Measurements from ENCODE around the gene PDGFB.

Gene PDGFB

GRCh38 chr22:39253435-39254070 is 8.8 kb upstream of the PDGFB start:
- DNase-seq, result no peak

GRCh38 chr22:39252461-39253434 is 8.0 kb upstream of the PDGFB start:
- DNase-seq, result no peak

DNA sequence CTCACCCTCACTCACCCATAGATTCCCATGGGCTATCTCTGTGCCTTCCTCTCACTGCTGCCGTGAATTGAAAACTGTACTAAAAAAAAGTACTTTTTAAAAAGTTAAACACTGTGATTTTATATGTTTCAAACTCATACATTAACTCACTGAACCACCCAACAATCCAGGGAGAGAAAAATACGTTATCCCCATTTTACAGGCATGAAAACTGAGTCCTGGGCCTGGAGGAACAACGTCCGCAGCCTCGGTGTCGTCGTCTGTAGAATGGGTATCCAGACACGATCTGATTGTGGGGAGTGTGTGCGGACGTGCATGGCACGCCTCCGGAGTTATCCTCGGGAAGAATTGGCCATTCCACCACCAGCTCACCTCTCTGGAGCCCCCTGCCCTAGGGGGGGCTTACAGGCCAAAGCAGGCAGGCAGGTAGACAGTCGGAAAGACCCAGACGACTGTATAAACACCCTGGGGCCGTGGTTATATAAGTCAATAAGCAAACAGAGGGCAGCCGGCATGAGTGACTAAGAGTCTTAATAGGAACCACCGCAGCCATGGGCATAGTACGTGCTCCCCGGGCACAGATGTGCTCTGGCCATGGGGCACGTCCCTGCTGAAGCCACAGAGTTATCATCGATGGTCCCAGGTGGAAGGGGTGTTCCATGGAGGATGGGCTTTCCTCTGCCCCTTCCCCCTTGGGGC is 7.1 kb upstream of the PDGFB start:
- DNase-seq, result no peak

GRCh38 chr22:39250838-39251237 is 6.1 kb upstream of the PDGFB start:
- DNase-seq, result no peak

- no peak for DNase-seq
These were observed 5.3 kb upstream of the PDGFB start for GRCh38 chr22:39250131-39250530.

DNA sequence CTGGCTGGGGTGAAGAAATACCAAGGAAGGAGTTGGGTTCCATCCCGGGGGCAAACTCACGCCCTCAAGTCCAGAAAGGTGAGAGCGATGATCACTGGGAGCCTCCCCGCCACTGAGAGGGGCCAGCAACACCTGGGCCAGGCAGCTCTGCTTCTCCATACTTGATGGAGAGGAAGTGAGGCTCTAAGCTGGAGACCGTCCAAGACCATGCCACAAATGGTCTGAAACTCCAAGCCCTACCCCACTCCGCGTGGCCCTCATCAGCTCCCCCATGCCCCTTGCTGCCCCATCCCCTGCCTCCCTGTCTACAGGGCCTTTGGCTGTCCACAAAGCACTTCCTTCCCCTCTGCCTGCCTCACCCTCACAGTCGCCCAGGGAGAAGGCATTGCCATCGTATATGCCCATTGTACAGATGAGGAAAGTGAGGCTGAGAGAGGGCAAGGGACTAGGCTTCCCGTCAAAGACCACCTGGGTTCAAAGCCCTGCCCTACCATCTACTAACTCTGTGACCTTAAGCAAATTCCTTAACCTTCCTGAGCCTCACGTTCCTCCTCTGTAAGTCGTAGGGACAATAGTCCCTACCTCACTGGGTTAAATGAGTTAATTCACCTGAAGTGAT is 4.4 kb upstream of the PDGFB start:
- DNase-seq, result no peak

GRCh38 chr22:39248254-39248653 is 3.5 kb upstream of the PDGFB start:
- DNase-seq, result no peak

- no peak for DNase-seq
These were observed 2.6 kb upstream of the PDGFB start for GRCh38 chr22:39247361-39247760.

GRCh38 chr22:39246690-39247332 is 2.0 kb upstream of the PDGFB start:
- no peak for DNase-seq

DNA sequence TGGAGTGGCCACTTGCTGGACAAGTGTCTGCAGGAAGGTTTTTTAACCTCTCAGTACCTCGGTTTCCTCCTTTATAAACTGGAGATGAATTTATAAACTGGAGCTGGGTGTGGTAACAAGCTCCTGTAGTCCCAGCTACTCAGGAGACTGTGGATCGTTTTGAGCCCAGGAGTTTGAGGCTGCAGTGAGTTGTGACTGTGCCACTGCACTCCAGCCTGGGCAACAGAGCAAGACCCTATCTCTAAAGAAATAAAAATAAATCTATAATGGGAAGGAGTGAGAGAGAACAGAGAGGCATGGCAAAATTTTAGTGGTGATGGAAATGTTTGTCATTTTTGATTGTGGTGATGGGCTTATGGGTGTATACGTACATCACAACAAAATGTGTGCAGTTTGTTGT is 1.4 kb upstream of the PDGFB start:
- no peak for DNase-seq

DNA sequence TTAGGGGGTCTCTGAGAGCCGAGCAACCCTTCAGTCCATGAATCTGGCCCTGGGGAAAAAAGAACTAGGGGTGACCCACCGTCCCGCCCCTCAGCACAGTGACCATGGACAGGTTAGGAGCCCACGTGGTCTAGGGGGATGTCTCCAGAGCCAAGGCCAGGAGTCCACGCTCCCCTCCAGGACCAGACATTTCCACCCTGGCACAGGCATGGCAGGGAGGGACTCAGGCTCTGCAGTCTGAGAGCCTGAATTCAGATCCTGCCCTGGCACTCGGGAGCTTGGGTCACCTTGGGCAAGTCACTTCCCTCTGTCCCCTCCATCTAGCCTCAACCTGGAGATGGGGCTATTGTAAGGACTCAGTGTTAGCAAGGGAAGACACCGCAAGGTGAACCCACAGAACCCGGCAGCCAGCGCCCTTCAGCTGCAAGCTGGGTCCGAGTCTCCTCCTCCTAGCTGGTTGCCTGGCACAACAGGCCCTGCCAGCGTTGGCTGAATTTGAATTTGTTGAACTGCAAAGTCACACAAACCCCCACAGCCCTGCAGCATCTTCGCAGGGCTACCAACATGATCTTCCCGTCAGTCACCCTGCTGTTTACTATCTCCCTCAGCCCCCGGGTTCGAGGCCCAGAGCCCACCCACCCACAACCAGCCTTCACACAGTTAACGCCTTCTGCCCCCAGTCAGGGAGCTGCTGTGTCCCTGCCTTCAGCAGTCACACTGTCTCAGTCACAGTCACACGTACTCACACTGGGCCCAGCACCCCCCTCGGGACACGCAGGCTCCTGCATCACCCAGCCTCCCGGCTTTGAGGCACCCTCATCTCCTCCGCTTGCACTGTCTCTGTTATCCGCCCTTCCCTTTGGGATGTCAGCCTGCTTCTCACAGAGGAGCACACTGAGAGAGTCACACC is 603 bp upstream of the PDGFB start:
- no peak for DNase-seq

GRCh38 chr22:39244136-39244495 is 666 bp downstream of the PDGFB start:
- no peak for DNase-seq

GRCh38 chr22:39243439-39244135 is 1.2 kb downstream of the PDGFB start:
- no peak for DNase-seq

DNA sequence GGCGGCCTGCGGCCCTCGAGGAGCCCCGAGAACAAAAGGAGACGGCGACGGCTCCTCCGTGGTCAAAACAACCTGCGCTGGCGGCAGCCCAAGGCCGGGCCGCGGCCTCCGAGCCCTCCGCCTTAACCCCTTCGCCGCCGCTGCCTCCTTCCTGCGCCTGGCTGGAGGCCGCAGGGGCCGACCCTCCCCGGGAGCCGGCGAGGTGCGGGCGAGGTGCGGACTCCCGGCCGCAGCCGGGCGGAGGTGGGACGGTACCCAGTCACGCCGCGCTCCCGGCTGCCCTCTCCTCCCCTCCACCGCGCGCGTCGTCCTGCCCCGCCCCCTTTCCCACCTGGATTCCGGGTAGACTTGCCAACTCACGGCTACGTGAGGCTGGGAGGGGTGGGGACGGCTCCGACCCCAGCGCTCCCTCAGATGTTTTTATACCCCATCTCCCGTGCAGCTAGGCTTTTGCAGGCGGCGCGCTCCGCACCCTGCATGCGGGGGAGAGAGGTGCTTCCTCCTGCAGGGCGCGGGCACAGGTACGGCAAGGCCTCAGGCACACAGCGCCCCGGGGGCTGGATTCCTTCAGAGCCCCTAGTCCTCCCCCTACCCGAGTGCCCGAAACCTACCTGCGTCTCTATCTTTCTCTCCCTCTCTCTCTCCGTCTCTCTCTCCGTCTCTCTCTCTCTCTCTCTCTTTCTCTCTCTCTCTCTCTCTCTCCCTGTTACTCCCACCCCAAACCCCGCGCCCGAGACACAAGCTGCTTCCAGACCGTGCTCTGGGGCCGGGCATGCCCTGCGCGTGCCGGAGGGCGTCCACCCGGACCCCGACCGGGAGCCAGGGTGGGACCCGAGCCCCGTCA is 2.0 kb downstream of the PDGFB start:
- DNase-seq, result no peak

GRCh38 chr22:39241794-39242594 is 2.8 kb downstream of the PDGFB start:
- DNase-seq, result no peak

DNA sequence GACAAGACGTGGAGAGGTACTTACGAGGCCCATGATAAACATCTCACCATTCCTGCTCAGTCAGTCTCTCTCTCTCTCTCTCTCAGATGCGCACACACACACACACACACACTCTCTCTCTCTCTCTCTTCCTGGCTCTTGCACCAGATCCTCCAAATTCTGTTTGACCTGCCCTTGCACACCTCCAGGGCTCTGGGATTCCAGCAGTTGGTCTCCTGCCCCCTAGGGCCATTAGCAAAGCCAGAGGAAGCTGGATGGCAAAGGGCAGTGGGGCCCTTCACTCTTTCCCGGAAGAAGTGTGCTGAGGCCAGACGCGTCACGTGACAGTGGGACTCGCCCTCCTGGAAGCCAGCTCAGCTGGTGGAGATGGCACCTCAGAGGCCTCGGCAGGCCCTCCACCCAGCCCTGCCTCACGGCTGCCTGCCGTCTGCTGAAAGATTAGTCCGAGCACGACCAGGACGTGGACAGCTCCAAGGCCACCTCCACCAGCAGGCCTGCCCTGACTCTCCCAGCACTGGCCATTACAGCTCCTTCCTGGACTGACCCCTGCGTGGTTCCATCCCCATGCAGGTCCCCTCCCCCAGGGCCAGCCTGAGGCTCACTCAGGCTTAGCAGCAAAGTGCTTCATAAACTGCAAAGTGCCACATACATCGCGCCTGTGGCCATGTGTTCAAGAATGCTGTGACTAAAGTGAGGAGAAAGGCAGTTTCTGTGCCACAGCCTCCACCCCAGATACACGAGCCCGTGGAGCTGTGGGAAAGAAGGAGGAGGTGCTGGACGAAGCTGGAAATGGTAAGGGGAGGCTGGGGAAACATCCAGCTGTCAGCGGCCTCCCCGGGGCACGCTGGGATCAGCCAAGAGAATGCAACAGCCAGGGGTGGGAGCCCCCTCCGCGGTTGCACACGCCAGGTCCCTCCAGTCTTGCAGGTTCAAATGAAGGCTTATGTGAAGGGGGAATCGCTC is 3.7 kb downstream of the PDGFB start:
- DNase-seq, result peak in 1 of 2 donors; percentile 50

DNA sequence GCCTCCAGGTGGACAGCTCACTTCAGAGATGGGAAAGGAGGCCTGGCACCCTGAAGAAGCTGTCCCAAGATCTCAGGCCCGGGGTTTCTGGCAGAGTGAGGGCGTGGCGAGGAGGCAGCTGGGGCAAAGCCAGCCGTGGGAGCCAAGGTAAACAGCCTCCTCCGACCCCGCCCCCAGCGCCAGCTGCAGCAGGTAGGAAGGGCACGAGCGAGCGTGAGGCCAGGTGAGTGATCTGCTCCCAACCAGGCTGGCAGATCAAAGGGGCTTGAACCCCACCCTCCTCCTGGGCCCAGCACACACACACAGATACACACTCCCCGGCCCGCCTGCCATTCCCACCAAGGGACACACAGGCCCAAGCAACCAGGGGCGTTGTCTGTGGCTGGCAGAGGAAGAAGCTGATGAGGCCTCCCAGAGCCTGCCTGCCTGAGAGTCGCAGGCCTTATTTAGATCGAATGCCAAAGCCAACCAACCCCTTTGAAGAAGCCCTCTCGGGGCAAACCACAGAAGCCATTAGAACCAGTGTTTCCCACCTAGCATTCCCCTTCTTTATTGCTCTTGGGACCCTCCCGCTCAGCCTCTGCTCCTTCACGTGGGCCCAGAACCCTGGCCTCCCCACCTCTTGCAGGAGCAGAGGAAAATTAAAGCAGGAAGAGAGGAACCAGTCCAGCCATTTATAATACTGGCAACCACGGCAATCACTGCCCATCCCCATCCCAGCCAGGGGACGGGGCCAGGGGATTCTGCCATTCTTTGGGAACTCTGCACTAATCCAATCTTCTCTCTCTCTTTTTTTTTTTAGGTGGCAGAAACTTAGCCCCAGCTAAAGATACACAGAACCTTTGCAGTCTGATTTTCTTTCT is 5.0 kb downstream of the PDGFB start:
- DNase-seq, result no peak
